SK-N-SH (cell line): ENCODE measurements around the gene TLE6. TPM values are rescaled to one million over a fixed set of nuclear protein-coding genes. Genes with fewer than 3 reads are reported as not detected.

Source experiments
- CTCF ChIA-PET: fragments of 300-600, 350-600 bp; formaldehyde crosslinking; extraction: SDS; loops from one replicate; lab custom pipeline; 2021; lab: Yijun Ruan, JAX
- POLR2A ChIA-PET: fragments of 350-600 bp; sonication (Branson Sonifier 250); formaldehyde crosslinking; extraction: SDS; loops from one replicate; lab custom pipeline; 2020; ENCODE audit warnings: antibody characterized with exemption, inconsistent platforms; lab: Yijun Ruan, JAX
- DNase-seq: peaks from one replicate; pipeline ENCODE4 v3.0.0; 2012
- H2AFZ ChIP-seq: fragments of 200-600 bp; sonication (generic); 2 replicates; pipeline ENCODE4 v1.8.1; 2016; ENCODE audit warnings: antibody characterized with exemption, mild to moderate bottlenecking, low read depth
- H3F3A ChIP-seq: fragments of 200-600 bp; sonication (generic); replicated peaks from 2 replicates; pipeline ENCODE3; 2016; ENCODE audit warnings: antibody characterized with exemption, mild to moderate bottlenecking; ENCODE audit not compliant: insufficient read depth
- H3K27ac ChIP-seq, 2 experiments: fragments of 200-500 bp in 1 of 2; fragments of 200-600 bp in 1 of 2; sonication (Bioruptor generic) in 1 of 2; sonication (generic), shearing (Covaris generic) in 1 of 2; 2 replicates each; pipeline versions ENCODE4 v1.5.1 to v1.6.1; 2014 to 2016; ENCODE audit warnings: low read depth in 2 of 2, inconsistent platforms in 1 of 2, low read length in 1 of 2, mild to moderate bottlenecking in 1 of 2, mixed read lengths in 1 of 2
- H3K27me3 ChIP-seq: fragments of 200-600 bp; sonication (generic), shearing (Covaris generic); 2 replicates; pipeline ENCODE4 v1.6.1; 2016; ENCODE audit warnings: mixed run types; ENCODE audit not compliant: insufficient read depth
- H3K36me3 ChIP-seq, 2 experiments: fragments of 200-500 bp in 1 of 2; fragments of 200-600 bp in 1 of 2; sonication (Bioruptor generic) in 1 of 2; sonication (generic) in 1 of 2; replicated peaks in 1 of 2; 2 replicates each; pipeline versions ENCODE3 to v1.5.1; 2014 to 2016; ENCODE audit warnings: low read length in 1 of 2, mild to moderate bottlenecking in 1 of 2; ENCODE audit not compliant: insufficient read depth in 2 of 2, control insufficient read depth in 1 of 2
- H3K4me1 ChIP-seq, 2 experiments: fragments of 200-500 bp in 1 of 2; fragments of 200-600 bp in 1 of 2; sonication (Bioruptor generic) in 1 of 2; sonication (generic), shearing (Covaris generic) in 1 of 2; 2 replicates each; pipeline versions ENCODE4 v1.5.1 to v1.6.1; 2014 to 2016; ENCODE audit warnings: low read depth in 1 of 2, low read length in 1 of 2, mixed run types in 1 of 2; ENCODE audit not compliant: insufficient read depth in 2 of 2, control insufficient read depth in 1 of 2
- H3K4me2 ChIP-seq: fragments of 200-600 bp; sonication (generic), shearing (Covaris generic); 2 replicates; pipeline ENCODE4 v1.6.1; 2017; ENCODE audit warnings: mixed run types
- H3K4me3 ChIP-seq, 2 experiments: fragments of 200-500 bp in 1 of 2; fragments of 200-600 bp in 1 of 2; sonication (Bioruptor generic) in 1 of 2; sonication (generic), shearing (Covaris generic) in 1 of 2; 2 replicates each; pipeline versions ENCODE4 v1.5.1 to v1.8.1; 2014 to 2016; ENCODE audit warnings: low read depth in 2 of 2, inconsistent platforms in 1 of 2, low read length in 1 of 2, mild to moderate bottlenecking in 1 of 2, mixed read lengths in 1 of 2, moderate library complexity in 1 of 2
- H3K79me2 ChIP-seq: fragments of 200-600 bp; sonication (generic); 2 replicates; pipeline ENCODE4 v1.8.1; 2017; ENCODE audit warnings: mild to moderate bottlenecking; ENCODE audit not compliant: insufficient read depth
- H3K9ac ChIP-seq: fragments of 200-600 bp; sonication (generic); 2 replicates; pipeline ENCODE4 v1.6.1; 2017; ENCODE audit warnings: mixed run types
- H3K9me2 ChIP-seq: fragments of 200-600 bp; sonication (generic); 2 replicates; pipeline ENCODE4 v1.6.1; 2017; ENCODE audit warnings: mixed run types
- H3K9me3 ChIP-seq: fragments of 200-600 bp; sonication (generic); 2 replicates; pipeline ENCODE4 v1.6.1; 2017; ENCODE audit warnings: mixed run types, mild to moderate bottlenecking, moderate library complexity
- H4K20me1 ChIP-seq: fragments of 200-600 bp; sonication (generic); 2 replicates; pipeline ENCODE4 v1.6.1; 2017; ENCODE audit warnings: mild to moderate bottlenecking, mixed run types; ENCODE audit not compliant: insufficient read depth
- ELF1 ChIP-seq: IDR thresholded peaks from 2 replicates; pipeline ENCODE4 v1.4.0; 2012
- EP300 ChIP-seq, 2 experiments: IDR thresholded peaks; 2 replicates each; pipeline versions ENCODE4 v1.4.0 to v1.6.1; 2012; ENCODE audit warnings: borderline replicate concordance in 1 of 2, low read depth in 1 of 2, low read length in 1 of 2
- FOXJ3 ChIP-seq: sonication (generic); formaldehyde crosslinking; IDR thresholded peaks from 2 replicates; pipeline ENCODE4 v1.5.1; 2020; ENCODE audit warnings: mild to moderate bottlenecking, missing genetic modification reagents
- IRF3 ChIP-seq: fragments of 150-350 bp; IDR thresholded peaks from 2 replicates; pipeline ENCODE4 v1.6.1; 2016; ENCODE audit warnings: mild to moderate bottlenecking, low read depth, low read length
- JUND ChIP-seq: IDR thresholded peaks from 2 replicates; pipeline ENCODE4 v1.4.0; 2012
- MAX ChIP-seq: IDR thresholded peaks from 2 replicates; pipeline ENCODE4 v1.4.0; 2012; ENCODE audit warnings: low read depth
- MXI1 ChIP-seq: IDR thresholded peaks from 2 replicates; pipeline ENCODE4 v1.6.1; 2012; ENCODE audit warnings: mild to moderate bottlenecking, low read depth, low read length, improper control_type of control experiment
- NFIC ChIP-seq: IDR thresholded peaks from 2 replicates; pipeline ENCODE4 v1.4.0; 2012; ENCODE audit warnings: borderline replicate concordance
- POLR2AphosphoS5 ChIP-seq: IDR thresholded peaks from 2 replicates; pipeline ENCODE4 v1.6.1; 2012; ENCODE audit warnings: low read depth, low read length
- RAD21 ChIP-seq: IDR thresholded peaks from 2 replicates; pipeline ENCODE4 v1.6.1; 2012; ENCODE audit warnings: mild to moderate bottlenecking, low read length
- RCOR1 ChIP-seq: fragments of 150-350 bp; IDR thresholded peaks from 2 replicates; pipeline ENCODE4 v1.6.1; 2017; ENCODE audit warnings: antibody characterized with exemption, low read length
- SIN3A ChIP-seq: IDR thresholded peaks from 2 replicates; pipeline ENCODE4 v1.6.1; 2012; ENCODE audit warnings: low read depth, mild to moderate bottlenecking, low read length, moderate library complexity, borderline replicate concordance
- TAF1 ChIP-seq: IDR thresholded peaks from 2 replicates; pipeline ENCODE4 v1.6.1; 2012; ENCODE audit warnings: low read depth, mild to moderate bottlenecking, low read length, moderate library complexity, borderline replicate concordance
- TCF12 ChIP-seq: IDR thresholded peaks from 2 replicates; pipeline ENCODE4 v1.4.0; 2012
- TEAD4 ChIP-seq: IDR thresholded peaks from 2 replicates; pipeline ENCODE4 v1.4.0; 2012; ENCODE audit warnings: mild to moderate bottlenecking, borderline replicate concordance; ENCODE audit not compliant: insufficient read depth
- YY1 ChIP-seq: IDR thresholded peaks from 2 replicates; pipeline ENCODE4 v1.4.0; 2012; ENCODE audit warnings: low read depth, mild to moderate bottlenecking
- ZBTB33 ChIP-seq: IDR thresholded peaks from 2 replicates; pipeline ENCODE4 v1.4.0; 2012; ENCODE audit warnings: low read depth, borderline replicate concordance
- WGBS: methylation state at CpG from one replicate; pipeline ENCODE4 v1.1.6; 2017; ENCODE audit warnings: low lambda C conversion rate; 5-methylcytosine and 5-hydroxymethylcytosine counted together
- polyA plus RNA-seq, 3 experiments: library from polyadenylated mRNA; depleted of rRNA; stranded (reverse); fragments of >200 nt; gene quantifications; 2 replicates each; pipeline ENCODE4 v1.2.3, GENCODE V29; 2012
- TF ChIP-seq, protein P1 (sequence below): IDR thresholded peaks from 2 replicates; pipeline ENCODE4 v1.4.0; 2012; ENCODE audit warnings: low read depth, borderline replicate concordance

Gene TLE6
- polyA plus RNA-seq, 1 of the 3 experiments (the other 2 are of a cell fraction) = 3.3 TPM

DNA sequence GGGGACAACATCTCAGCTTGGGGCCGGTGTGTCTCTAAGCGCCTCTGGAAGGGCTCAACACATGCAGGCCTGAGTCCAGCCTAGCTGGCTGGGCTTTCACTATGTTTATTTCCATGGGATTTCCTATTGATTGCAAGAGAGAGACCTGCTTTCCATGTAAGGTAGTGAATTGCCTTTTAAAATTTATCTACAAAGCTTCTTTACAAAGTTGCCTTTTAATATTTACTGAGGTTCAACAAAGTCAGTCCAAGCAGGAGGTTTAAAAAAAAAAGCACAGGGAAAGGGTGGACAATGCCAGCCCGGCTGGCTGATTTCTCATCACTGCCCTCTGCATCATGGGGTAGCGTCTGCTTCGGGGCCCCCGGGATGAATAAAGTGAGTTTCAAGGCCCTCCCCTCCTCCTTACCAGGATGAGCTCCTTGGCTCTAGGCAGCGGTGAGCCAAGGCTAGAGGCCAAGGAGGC is 35.9 kb downstream of the TLE6 start:
- H3K9me3 ChIP-seq = no peaks in the 10 kb centered on the region

DNA sequence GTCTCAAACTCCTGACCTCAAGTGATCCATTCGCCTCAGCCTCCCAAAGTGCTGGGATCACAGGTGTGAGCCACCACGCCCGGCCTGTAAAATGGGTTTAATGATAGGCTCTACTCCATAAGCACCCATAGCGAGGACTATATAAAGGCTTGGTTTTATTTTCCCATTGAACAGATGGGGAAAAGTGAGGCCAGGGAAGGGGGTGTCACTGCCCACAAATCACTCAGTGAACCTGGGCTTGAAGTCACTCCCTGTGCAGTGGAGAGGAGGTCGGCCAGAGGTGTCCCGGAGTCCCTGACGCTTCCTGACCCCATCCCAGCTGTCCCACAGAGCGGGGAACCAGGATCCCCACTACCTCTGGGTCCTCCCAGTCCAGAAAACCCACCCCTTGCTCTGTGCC is 36.8 kb downstream of the TLE6 start:
- Histone ChIP-seq H3K27ac (no peak overlapping the region), H3K36me3 (no peaks in the 10 kb centered on the region), H3K4me3 (no peak overlapping the region), H3F3A (peaks cover 5% of the 10 kb centered on the region), H2AFZ (no peak overlapping the region), H3K9me3 (no peaks in the 10 kb centered on the region), H3K4me1 (no peaks in the 10 kb centered on the region), H3K9me2 (no peaks in the 10 kb centered on the region), H3K9ac (no peak overlapping the region), H3K4me2 (no peak overlapping the region), H3K27me3 (peaks cover 18% of the 10 kb centered on the region), H4K20me1 (no peaks in the 10 kb centered on the region), H3K79me2 (no peaks in the 10 kb centered on the region)
- CTCF ChIA-PET = interaction anchor here (1.2 to 4.5 kb wide), 2 partner anchors 22 to 66 kb away, joined by 3 to 17 read pairs; no protein-coding TSS in a partner anchor
- TF ChIP-seq TEAD4 = no peak
- TF ChIP-seq SIN3A = no peak
- TF ChIP-seq ZBTB33 = no peak
- TF ChIP-seq, protein P1, sequence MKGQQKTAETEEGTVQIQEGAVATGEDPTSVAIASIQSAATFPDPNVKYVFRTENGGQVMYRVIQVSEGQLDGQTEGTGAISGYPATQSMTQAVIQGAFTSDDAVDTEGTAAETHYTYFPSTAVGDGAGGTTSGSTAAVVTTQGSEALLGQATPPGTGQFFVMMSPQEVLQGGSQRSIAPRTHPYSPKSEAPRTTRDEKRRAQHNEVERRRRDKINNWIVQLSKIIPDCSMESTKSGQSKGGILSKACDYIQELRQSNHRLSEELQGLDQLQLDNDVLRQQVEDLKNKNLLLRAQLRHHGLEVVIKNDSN = no peak
- no peak for TF ChIP-seq POLR2AphosphoS5
- no peak for TF ChIP-seq RAD21
- TF ChIP-seq ELF1 = no peak
- no peak for TF ChIP-seq RCOR1
- TF ChIP-seq JUND = no peak
- TF ChIP-seq MAX = no peak
- TF ChIP-seq IRF3 = no peak
- TF ChIP-seq TAF1 = no peak
- no peak for TF ChIP-seq NFIC
- TF ChIP-seq FOXJ3 (CRISPR knock-in tag) = no peak
- TF ChIP-seq YY1 = no peak
- TF ChIP-seq EP300 (IDR thresholded peaks at IDR 0.05; ENCODE audit: borderline replicate concordance in 1 of 2, low read depth in 1 of 2, low read length in 1 of 2) = no peak
- POLR2A ChIA-PET = no interaction called here
- WGBS = 75% methylated on average over 6 of the region's 8 CpGs
- DNase-seq = no peak

More for the DNA sequence above, 35.9 kb downstream of the TLE6 start:
- Histone ChIP-seq H3K27ac (no peak overlapping the region), H3K9ac (no peak overlapping the region), H4K20me1 (no peaks in the 10 kb centered on the region), H3K4me3 (no peak overlapping the region), H3F3A (peaks cover 5% of the 10 kb centered on the region), H3K27me3 (peaks cover 18% of the 10 kb centered on the region), H3K4me2 (no peak overlapping the region), H3K36me3 (no peaks in the 10 kb centered on the region), H3K4me1 (no peaks in the 10 kb centered on the region), H2AFZ (no peak overlapping the region), H3K9me2 (no peaks in the 10 kb centered on the region), H3K79me2 (no peaks in the 10 kb centered on the region)
- WGBS = 46% methylated on average over 7 of the region's 7 CpGs
- CTCF ChIA-PET = interaction anchor here (0.8 to 4.5 kb wide), 5 partner anchors 14 to 90 kb away, joined by 3 to 17 read pairs (median 4); no protein-coding TSS in a partner anchor
- DNase-seq = no peak
- TF ChIP-seq MXI1 (no peak), TCF12 (no peak)
- POLR2A ChIA-PET = no interaction called here
